Activated naive CD4-positive, alpha-beta T cell (primary cell): ENCODE measurements around the gene CDC42BPB.
"Not testable (repeated sequence)": the region's sequence is repeated elsewhere in the genome, so short reads cannot be mapped to it uniquely, and the experiment has no call there.

ENCODE experiments used
- DNase-seq, 4 experiments: peaks; one replicate each; lab custom pipeline; 2025; lab: John Stamatoyannopoulos, UW

The CDC42BPB gene

DNA sequence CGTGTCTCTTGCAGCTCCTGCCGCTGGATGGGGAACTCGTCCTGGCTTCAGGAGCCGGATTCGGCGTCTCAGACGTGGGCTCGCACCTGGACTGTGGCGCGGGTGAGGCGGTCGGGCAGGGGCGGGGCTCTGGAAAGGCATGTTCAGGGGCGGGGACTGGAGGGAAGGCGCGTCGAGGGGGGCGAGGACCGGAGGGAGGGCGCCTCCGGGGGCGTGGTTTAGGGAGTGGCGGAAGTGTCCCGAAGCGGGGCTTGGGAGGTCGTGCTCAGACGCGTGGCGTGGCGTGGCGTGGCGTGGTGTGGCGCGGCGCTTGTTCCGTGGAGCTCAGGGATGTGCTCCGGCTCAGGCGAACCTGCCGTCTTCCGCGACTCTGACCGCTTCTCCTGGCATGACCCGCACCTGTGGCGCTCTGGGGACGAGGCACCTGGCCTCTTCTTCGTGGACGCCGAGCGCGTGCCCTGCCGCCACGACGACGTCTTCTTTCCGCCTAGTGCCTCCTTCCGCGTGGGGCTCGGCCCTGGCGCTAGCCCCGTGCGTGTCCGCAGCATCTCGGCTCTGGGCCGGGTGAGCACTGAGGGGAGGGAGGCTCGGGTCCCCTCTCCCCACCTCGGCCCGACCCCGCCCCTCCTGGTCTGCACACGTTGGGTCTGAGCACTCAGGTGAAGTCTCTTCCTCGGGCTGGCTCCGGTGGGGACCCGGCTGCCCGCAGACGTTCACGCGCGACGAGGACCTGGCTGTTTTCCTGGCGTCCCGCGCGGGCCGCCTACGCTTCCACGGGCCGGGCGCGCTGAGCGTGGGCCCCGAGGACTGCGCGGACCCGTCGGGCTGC lies 128.7 kb downstream of the CDC42BPB start:
- peak in 3 of 4 experiments; percentile 27 to 73 (median 62) for DNase-seq

GRCh38 chr14:102927878-102928411 lies 129.4 kb downstream of the CDC42BPB start:
- no peak for DNase-seq

DNA sequence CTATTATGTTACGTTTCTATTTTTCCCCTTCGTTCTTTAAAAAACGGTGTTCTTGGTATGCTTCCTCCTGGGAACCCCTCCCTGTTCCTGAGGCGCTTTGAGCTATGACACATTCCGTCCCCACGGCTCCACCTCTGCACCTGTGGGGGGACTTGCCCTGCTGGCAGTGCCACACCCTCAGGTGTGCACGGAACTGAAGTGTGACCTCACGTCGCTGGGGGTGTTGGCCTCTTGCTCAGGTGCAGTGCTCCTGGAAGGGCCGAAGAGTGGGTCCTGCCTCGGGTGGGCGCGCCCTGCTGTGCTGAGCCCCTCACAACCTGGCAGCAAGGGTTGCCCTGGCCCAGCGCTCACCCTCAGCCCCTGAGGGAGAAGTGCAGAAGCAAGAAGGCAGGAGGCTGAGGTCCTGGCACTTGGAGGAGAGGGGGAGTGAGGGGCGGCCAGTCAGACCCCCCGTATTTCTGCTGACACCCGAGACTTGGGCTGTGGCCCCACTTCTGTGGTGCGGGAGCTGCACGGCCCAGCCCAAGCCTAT lies 129.9 kb downstream of the CDC42BPB start:
- DNase-seq = no peak

DNA sequence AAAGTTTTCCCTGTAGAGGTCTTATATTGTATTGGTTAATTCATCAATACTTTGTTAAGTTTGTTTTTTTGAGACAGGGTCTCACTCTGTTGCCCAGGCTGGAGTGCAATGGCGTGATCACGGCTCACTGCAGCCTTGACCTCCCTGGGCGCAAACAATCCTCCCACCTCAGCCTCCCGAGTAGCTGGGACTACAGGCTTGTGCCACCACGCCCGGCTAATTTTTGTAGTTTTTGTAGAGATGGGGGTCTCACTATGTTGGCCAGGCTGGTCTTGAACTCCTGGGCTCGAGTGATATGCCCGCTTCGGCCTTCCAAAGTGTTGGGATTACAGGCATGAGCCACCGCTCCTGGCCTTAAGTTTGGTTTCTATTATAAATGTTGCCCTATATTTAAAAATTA lies 130.5 kb downstream of the CDC42BPB start:
- not testable (repeated sequence) for DNase-seq

DNA sequence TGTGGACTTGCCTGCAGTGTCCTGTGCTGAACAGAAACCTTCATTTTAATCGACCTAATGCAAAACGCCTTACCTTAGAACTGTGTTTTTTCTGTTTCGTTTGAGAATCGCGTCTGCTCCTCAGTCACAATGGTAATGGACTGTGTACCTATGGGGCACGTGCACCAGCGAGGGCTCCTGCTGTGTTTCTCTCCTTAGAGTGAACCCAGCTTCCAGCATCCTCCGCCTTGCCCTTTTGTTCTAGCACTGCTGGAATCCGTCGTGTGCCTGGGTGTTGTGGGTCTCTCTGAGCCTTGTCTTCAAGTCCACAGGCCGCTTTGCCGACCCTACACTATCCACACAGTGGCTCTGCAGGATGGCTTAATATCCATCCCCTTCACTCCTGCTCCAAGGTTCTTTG lies 131.2 kb downstream of the CDC42BPB start:
- no peak for DNase-seq

DNA sequence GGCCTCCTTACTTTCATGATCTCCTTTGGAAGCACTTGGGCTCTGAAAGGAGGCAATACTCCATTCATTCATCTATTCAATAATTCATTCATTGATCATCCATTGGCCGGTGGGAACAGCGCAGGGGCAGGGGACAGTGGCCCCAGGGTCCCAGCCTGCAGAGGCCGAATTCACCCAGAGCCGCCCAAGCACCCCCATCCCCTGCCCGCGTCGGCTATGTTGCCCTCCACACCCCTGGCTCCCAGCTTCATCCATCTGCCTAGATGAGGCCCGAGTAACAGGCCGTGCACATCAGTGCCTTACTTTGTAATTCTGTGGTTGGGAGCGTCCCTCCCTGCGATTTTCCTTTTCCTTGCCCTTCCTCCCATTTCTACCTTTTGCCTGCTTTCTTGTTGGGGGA lies 131.7 kb downstream of the CDC42BPB start:
- DNase-seq = no peak

- DNase-seq = no peak
These were observed 132.4 kb downstream of the CDC42BPB start for GRCh38 chr14:102924632-102925588.

DNA sequence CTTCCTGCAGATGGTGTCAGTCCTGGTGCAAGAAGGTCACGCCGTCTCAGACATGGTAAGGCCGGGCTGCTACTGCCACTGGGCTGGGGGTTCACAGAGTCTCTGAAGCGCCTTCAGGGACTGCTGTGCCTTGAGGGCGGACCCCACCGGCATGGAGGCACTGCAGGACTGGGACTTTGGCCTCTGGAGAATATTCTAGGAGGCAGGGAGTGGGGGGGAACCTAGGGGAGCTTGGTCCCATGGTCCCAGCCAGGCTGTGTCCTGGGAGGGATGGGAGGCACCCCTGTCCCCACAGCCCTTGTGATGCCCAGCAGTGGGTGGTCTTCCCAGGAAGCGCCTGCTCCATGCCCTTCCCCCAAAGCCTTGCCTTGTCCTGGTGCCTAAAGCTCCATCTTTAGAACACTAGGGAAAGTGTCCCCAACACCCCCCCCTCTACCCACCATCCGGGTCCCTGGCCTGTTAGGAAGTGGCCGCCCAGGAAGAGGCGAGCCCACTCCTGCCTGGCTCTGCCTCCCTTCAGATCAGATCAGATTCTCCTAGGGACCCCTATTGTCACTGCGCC lies 133.3 kb downstream of the CDC42BPB start:
- DNase-seq = no peak

- DNase-seq = no peak
These were observed 134.0 kb downstream of the CDC42BPB start for GRCh38 chr14:102923201-102923924.

DNA sequence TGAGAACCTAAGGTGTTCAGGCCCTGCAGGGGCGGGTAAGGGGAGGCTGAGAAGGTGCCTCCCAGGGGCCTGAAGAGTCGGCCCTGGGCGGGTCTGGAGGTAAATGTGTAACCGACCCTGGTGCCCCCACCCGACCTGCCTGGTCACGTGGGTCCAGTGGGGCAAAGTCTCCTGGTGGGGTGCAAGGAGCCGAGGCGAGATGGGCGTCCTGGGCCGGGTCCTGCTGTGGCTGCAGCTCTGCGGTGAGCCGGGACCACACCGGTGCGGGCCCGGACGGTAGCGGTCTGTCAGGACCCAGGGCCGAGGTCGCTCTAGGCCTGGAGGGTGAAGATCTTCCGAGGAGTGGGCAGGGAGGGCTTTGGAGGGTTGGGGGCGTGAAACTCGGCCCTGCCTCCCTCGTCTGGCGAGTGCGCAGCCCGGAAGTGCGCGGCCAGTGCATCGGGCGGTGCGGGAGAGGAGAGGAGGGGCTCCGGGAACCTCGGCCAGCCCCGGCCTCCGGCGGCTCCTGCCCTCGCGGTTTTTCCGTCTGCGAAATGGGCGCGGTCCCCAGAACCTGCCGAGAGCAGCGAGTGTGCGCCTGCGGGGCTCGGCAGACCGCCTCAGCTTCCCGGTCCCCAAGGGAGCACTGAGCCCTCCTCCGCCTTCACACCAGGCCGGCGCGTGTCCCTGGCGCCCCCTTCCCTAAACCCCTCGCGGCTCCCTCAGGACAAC lies 134.7 kb downstream of the CDC42BPB start, which contains the start of gene AMN:
AMN (plus strand) TSS at position 174 of the 711 bp plus-strand sequence; CDS start at position 200, 26 bp downstream.
- no peak for DNase-seq

DNA sequence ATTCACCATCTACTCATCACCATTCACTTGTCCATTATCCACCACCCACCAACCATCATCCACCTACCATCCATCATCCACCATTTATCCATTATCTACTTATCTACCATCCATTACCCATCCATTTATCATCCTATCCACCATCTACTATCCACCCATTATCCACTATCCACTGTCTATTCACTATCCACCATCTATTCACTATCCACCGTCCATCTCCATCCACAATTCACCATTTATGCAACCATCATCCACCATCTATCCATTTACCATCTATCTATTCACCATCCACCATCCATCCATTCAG lies 136.4 kb downstream of the CDC42BPB start:
- DNase-seq = no peak

DNA sequence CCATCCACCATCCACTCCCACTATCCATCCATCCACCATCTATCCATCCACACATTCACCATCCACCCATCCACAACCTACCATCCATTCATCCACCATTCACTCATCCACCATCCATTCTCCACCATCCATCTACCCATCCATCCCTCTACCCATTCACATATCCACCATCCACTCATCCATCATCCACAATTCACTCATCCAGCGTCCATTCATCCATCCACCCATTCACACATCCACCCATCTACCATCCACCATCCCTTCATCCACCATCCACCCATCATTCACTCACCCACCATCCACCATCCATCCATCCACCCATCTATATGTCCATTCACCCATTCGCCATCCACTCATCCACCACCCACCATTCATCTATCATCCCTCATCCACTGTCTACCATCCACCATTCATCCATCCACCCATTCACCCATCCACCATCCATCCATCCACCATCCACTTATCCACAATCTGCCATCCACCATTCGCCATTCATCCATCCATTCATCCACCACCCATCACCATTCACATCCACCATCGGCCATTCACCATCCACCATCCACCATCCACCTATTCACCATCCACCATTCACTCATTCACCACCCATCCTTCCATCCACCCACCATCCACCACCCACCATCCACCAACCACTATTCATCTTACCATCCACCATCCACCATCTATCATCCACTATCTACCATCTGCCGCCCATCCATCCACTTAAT lies 136.9 kb downstream of the CDC42BPB start:
- DNase-seq = no peak

DNA sequence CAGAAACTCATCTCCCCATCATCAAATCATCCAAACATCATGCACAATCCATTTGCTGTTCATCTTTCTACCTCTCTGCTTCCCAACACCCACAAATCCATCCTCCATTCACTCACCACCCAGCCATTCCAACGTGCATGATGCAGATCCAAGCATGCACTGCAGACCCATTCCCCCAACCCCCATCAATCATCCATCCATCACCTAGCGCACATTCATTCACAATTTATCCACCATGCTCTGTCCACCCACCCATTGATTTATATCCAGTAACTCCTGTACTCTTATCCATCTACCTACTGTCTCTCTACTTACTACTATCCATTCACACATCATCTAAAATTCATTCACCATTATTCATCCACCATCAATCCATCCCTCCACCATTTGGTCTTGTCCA lies 138.9 kb downstream of the CDC42BPB start:
- no peak for DNase-seq

DNA sequence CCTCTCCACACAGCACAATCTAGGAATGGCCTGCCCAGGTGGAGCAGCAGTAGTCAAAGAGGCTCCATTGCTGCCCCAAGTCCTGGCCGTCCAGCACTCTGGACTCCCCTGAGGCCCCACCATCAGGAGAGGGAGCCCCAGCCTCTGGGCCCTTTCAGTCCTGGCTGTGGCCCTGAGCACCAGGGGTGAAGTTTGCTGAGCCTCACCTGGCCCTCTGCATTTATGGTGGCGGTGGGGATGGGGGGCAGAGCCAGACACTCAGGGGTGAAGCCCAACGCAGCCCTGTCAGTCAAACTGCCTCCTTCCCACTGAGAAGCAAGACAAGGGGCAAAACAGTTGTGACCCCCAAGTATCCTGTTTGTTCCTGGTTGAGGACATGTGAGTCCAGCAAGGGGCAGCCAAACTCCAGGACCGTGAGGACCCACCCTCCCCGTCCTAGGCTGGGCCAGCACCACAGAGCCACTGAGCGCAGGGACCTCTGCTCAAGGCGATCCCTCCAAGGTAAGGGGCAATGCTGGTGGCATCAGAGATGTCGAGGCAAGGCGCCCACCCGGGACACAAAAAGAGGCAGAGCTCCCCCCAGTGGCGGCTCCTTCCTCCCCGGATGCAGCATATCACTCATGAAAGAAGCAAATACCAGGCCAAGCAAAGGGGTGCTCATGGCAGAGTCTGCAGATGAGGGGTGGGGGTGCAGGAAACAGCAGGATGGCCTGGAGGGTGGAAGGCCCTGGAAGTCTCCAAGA lies 139.7 kb downstream of the CDC42BPB start:
- peak in 3 of 4 experiments; percentile 21 to 44 (median 22) for DNase-seq

- no peak for DNase-seq
These were observed 140.3 kb downstream of the CDC42BPB start for GRCh38 chr14:102917056-102917385.

DNA sequence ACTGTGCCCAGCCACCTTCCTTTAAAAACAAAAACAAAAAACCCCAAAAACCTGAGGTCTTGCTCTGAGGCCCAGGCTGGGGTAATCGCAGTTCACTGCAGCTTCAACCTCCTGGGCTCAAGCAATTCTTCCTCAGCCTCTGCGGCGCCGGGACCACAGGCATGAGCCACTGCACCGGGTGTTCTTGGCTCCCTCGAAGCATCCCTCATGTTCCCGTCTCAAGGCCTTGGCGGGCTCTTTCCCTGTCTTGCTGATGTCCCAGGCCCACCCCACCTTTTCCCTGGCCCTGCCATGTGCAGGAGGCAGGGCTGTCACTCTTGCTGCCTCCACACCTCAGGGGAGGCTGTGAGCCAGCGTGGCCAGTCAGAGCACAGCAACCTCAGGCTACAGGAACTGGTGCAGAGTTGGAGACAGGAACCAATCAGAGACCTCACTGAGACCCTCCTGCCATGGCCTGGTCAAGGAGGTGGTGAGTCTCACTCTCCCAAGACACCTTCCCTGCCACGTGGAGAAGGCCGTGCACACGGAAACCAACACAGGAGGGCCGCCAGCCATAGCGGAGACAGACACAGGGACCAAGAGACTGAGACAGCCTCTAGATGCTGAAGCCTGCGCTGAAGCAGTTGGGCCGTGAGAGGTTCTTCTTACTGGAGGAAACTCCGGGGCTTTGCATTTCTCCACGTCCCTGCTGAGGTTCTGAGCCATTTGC lies 140.8 kb downstream of the CDC42BPB start:
- no peak for DNase-seq

DNA sequence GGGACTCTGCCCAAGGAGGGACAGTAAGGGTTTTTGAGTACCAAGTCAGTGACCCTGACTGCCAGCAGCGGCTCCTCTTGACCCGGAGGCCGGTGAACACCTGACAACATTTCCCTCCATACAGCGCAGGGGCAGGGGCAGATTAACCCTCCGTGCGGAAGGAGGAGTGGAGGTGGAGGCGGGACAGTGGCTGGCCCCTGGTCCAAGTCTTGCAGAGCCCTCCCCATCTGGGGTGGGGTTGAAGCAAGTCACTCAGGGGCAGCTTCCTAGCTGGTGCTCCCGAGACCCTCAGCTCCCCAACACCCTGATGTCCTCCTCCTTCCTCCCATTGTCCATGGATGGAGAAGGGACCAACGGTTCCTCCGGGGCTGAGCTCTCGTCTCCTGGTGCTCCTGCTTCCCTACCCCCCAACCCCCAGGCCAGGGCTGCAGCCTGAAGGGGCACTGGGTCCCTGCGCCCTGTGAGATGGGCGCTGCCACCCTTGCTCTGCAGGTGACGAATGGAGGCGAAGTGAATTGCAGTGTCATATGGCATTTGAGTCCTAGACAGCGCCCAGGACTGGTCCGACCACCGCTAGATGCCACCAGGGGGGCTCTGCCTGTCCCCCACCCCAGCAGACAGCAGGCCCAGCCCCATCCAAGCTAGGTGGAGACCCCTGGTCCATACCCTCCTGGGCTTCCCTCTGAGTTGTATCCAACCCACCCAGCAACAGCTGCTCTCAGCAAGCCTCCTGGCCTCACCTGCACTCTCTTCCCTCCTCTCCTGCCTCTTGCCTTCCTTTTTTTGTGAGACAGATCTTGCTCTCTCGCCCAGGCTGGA lies 141.8 kb downstream of the CDC42BPB start:
- no peak for DNase-seq
